Gastrocnemius medialis (tissue), 4 donors: ENCODE measurements around the gene DSC1.
"Not testable (repeated sequence)": the region's sequence is repeated elsewhere in the genome, so short reads cannot be mapped to it uniquely, and the experiment has no call there.

Experiments
- CTCF ChIP-seq, 5 experiments: fragments of 450-650 bp in 3 of 5; fragments of 200-600 bp in 2 of 5; sonication (generic) in 2 of 5; IDR thresholded peaks in 4 of 5; conservative IDR thresholded peaks in 1 of 5; 1 replicate in 4 of 5; 2 replicates in 1 of 5; pipeline ENCODE4 v1.5.1; 2016 to 2019; ENCODE audit warnings: antibody characterized with exemption in 5 of 5, mild to moderate bottlenecking in 3 of 5, moderate library complexity in 3 of 5
- POLR2A ChIP-seq, 2 donors: fragments of 450-650 bp; IDR thresholded peaks; one replicate each; pipeline ENCODE4 v1.6.1; 2017; ENCODE audit warnings: antibody characterized with exemption in 2 of 2, mild to moderate bottlenecking in 2 of 2, moderate library complexity in 2 of 2

- not testable (repeated sequence) for TF ChIP-seq CTCF (IDR thresholded peaks at IDR 0.05 in 4 of 5, conservative IDR thresholded peaks at IDR 0.05 in 1 of 5); POLR2A (IDR thresholded peaks at IDR 0.05)
Measured at GRCh38 chr18:31123125-31123524, 39.5 kb downstream of the DSC1 start.
